ENCODE data around the gene FAM180A. TPM values are rescaled to one million over a fixed set of nuclear protein-coding genes. Genes with fewer than 3 reads are reported as not detected.

The FAM180A gene
- total and polyA plus RNA-seq, 2 experiments from 2014 or later = not detected

- TF ChIP-seq ZNF462 (CRISPR knock-in tag; IDR thresholded peaks at IDR 0.05) (no peak), ZNF331 (CRISPR knock-in tag; IDR thresholded peaks at IDR 0.05; ENCODE audit: low read depth) (no peak), ETS1 (IDR thresholded peaks at IDR 0.05) (no peak), ZNF114 (CRISPR knock-in tag; IDR thresholded peaks at IDR 0.05) (no peak)
These were observed 51.1 kb downstream of the FAM180A start (continued) for GRCh38 chr7:135697276-135698049.

GRCh38 chr7:135693558-135693957 is 55.1 kb downstream of the FAM180A start:
- Mint-ChIP-seq H3K27ac (no peak overlapping the region), H3K9me3 (no peaks in the 10 kb centered on the region)
- ATAC-seq = no peak
- TF ChIP-seq CREB1 (CRISPR knock-in tag; IDR thresholded peaks at IDR 0.05; ENCODE audit: low read depth) (no peak), NANOG (IDR thresholded peaks at IDR 0.05; ENCODE audit: borderline replicate concordance) (no peak), CTCF (conservative IDR thresholded peaks at IDR 0.05; ENCODE audit: low read depth in 2 of 2) (no peak), STAT1 (IDR thresholded peaks at IDR 0.05; ENCODE audit: unreplicated experiment) (no peak), EZH2 (IDR thresholded peaks at IDR 0.05; ENCODE audit: low read depth, unreplicated experiment) (no peak), ETS1 (IDR thresholded peaks at IDR 0.05) (no peak), REST (IDR thresholded peaks at IDR 0.05; ENCODE audit: unreplicated experiment) (no peak)

More at GRCh38 chr7:135693558-135693957, 55.1 kb downstream of the FAM180A start:
- no peaks in the 10 kb centered on the region for H3K27me3 ChIP-seq (ENCODE audit: insufficient read depth)
- no peak overlapping the region for H2AFZ ChIP-seq
- H3K79me2 ChIP-seq (replicated peaks; ENCODE audit: insufficient read depth) = no peaks in the 10 kb centered on the region
- H3K4me2 ChIP-seq = no peak overlapping the region
- no peak overlapping the region for H3K27ac ChIP-seq (ENCODE audit: low read depth)
- H4K20me1 ChIP-seq (replicated peaks; ENCODE audit: insufficient read depth) = 0 out of 2 replicates have a peak, but pooled peaks cover 5% of the 10 kb centered on the region
- no peaks in the 10 kb centered on the region for H3K36me3 ChIP-seq (ENCODE audit: insufficient read depth)
- no peaks in the 10 kb centered on the region for H3F3A ChIP-seq (replicated peaks; ENCODE audit: low read depth)
- Mint-ChIP-seq H3K4me1 (peaks cover 5% of the 10 kb centered on the region), H3K27me3 (ENCODE audit: insufficient read depth, low read depth, poor library complexity) (peaks cover 5% of the 10 kb centered on the region), H3K36me3 (ENCODE audit: low read depth) (peaks cover 5% of the 10 kb centered on the region; the same call in 1 of the 3 replicates), H3K4me3 (no peak overlapping the region)
- H3K4me3 ChIP-seq = no peak overlapping the region
- H3K9me2 ChIP-seq (ENCODE audit: insufficient read depth) = no peaks in the 10 kb centered on the region
- no peaks in the 10 kb centered on the region for H3K4me1 ChIP-seq (ENCODE audit: insufficient read depth)
- DNase-seq (ENCODE audit: low spot score) = no peak
